ENCODE results near the gene MB.

The MB gene

GRCh38 chr22:35572556-35572955 lies 44.6 kb downstream of the MB start:
- Histone ChIP-seq H3K9me3 (ENCODE audit: severe bottlenecking) (no peaks in the 10 kb centered on the region), H3K36me3 (ENCODE audit: low read depth) (no peaks in the 10 kb centered on the region), H3K4me1 (ENCODE audit: insufficient read depth, poor library complexity, severe bottlenecking) (peaks cover 6% of the 10 kb centered on the region), H3K27ac (ENCODE audit: poor library complexity, severe bottlenecking) (no peak overlapping the region), H3K27me3 (ENCODE audit: insufficient read depth, poor library complexity, severe bottlenecking) (no peaks in the 10 kb centered on the region), H3K4me3 (ENCODE audit: severe bottlenecking) (no peak overlapping the region)
- TF ChIP-seq CTCF (IDR thresholded peaks at IDR 0.05; ENCODE audit: poor library complexity, severe bottlenecking) = no peak
- ATAC-seq (ENCODE audit: low read depth) (no peak), DNase-seq (ENCODE audit: low spot score) (no peak)

- H3K4me3 ChIP-seq (ENCODE audit: severe bottlenecking) = no peak overlapping the region
- DNase-seq (ENCODE audit: low spot score) (no peak), ATAC-seq (ENCODE audit: low read depth) (no peak)
- H3K4me1 ChIP-seq (ENCODE audit: insufficient read depth, poor library complexity, severe bottlenecking) = peaks cover 6% of the 10 kb centered on the region
- no peaks in the 10 kb centered on the region for H3K27me3 ChIP-seq (ENCODE audit: insufficient read depth, poor library complexity, severe bottlenecking)
- no peak for TF ChIP-seq CTCF (IDR thresholded peaks at IDR 0.05; ENCODE audit: poor library complexity, severe bottlenecking)
- H3K9me3 ChIP-seq (ENCODE audit: severe bottlenecking) = no peaks in the 10 kb centered on the region
- H3K36me3 ChIP-seq (ENCODE audit: low read depth) = no peaks in the 10 kb centered on the region
- H3K27ac ChIP-seq (ENCODE audit: poor library complexity, severe bottlenecking) = no peak overlapping the region
Measured at GRCh38 chr22:35570686-35571194, 46.4 kb downstream of the MB start.

- Histone ChIP-seq H3K4me1 (ENCODE audit: insufficient read depth, poor library complexity, severe bottlenecking) (peaks cover 6% of the 10 kb centered on the region), H3K27ac (ENCODE audit: poor library complexity, severe bottlenecking) (no peak overlapping the region), H3K36me3 (ENCODE audit: low read depth) (no peaks in the 10 kb centered on the region), H3K4me3 (ENCODE audit: severe bottlenecking) (no peak overlapping the region), H3K27me3 (ENCODE audit: insufficient read depth, poor library complexity, severe bottlenecking) (no peaks in the 10 kb centered on the region), H3K9me3 (ENCODE audit: severe bottlenecking) (no peaks in the 10 kb centered on the region)
- ATAC-seq (ENCODE audit: low read depth) (no peak), DNase-seq (ENCODE audit: low spot score) (no peak)
- TF ChIP-seq CTCF (IDR thresholded peaks at IDR 0.05; ENCODE audit: poor library complexity, severe bottlenecking) = no peak
Measured at GRCh38 chr22:35569916-35570315, 47.2 kb downstream of the MB start.

GRCh38 chr22:35568751-35569739 lies 48.1 kb downstream of the MB start:
- H3K27ac ChIP-seq (ENCODE audit: poor library complexity, severe bottlenecking) = no peak overlapping the region

More at GRCh38 chr22:35568751-35569739, 48.1 kb downstream of the MB start:
- ATAC-seq (ENCODE audit: low read depth) (peak; percentile 85), DNase-seq (ENCODE audit: low spot score) (no peak)
- no peaks in the 10 kb centered on the region for H3K9me3 ChIP-seq (ENCODE audit: severe bottlenecking)
- H3K4me3 ChIP-seq (ENCODE audit: severe bottlenecking) = no peak overlapping the region
- no peaks in the 10 kb centered on the region for H3K27me3 ChIP-seq (ENCODE audit: insufficient read depth, poor library complexity, severe bottlenecking)
- TF ChIP-seq CTCF (IDR thresholded peaks at IDR 0.05; ENCODE audit: poor library complexity, severe bottlenecking) = no peak
- H3K4me1 ChIP-seq (ENCODE audit: insufficient read depth, poor library complexity, severe bottlenecking) = peaks cover 6% of the 10 kb centered on the region
- no peaks in the 10 kb centered on the region for H3K36me3 ChIP-seq (ENCODE audit: low read depth)
